Erythroblast (primary cell): ENCODE results near the gene ZNF784.

Experiments used
- DNase-seq, 2 experiments: peaks; one replicate each; lab custom pipeline; 2025; lab: John Stamatoyannopoulos, UW
- GATA1 ChIP-seq: IDR thresholded peaks from 2 replicates; pipeline ENCODE4 v1.6.1; 2011; ENCODE audit warnings: low read depth, mild to moderate bottlenecking, control low read depth, low read length, moderate library complexity
- POLR2A ChIP-seq: IDR thresholded peaks from 2 replicates; pipeline ENCODE4 v1.6.1; 2011; ENCODE audit warnings: mild to moderate bottlenecking, low read length

Gene ZNF784

DNA sequence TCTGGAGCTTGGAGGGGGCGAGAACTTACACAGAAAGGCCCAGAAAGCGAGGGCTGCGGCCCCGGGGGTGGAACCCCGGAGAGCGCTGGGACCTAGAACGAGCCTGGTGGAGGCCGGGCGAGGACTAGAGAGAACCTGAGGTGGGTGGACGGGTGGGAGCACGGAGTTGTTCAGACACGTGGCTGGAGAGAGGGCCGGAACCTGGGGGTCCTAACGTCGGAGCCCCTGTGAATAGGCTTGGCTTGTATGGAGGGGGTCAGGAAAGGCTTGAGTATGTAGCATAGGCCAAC lies 19.5 kb upstream of the ZNF784 start:
- peak; percentile 58 to 66 for DNase-seq
- TF ChIP-seq POLR2A (no peak), GATA1 (no peak)

DNA sequence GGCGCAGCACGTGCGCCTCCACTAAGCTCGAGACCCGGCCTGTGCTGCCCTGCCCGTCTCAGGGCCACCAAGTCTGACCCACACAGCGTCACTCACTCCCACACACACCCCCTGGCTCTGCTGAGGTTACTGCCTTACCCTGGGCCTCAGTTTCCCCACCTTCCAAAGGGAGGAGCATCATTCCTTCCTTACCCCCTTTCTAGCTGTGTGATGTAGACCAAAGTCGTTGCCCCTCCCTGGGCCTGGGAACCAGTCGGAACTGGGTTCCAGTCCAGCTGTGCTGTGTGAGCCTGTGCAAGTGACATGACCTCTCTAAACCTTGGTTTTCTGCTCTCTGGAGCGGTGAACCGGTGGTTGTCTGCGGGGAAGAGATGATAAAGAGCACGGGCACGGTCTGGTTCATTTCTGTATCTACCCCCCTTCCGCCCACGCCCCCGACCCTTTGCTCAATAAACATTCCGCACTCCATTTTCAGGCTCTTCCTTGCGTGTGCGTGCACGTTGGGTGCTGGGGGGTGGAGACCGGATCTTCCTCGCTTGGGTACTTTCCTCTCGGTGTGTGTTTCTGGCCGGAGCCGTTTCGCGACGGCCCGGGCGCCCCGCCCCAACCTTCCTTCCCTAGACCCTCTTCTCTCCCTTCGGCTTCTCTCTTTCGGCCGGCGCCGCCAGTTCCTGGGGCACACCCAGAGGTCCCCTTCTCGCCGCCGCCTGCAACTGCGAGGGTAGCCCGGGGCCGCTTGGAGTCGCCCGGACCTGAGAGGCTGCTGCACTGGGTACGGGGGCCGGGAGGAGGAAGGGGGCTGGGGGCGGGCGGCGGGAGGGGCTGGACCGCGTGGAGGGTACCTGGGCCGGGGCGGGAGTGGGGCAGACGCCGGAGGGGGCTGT lies 18.9 kb upstream of the ZNF784 start, which contains the start of gene ZNF581:
Gene ZNF581, plus strand, starts transcription at position 647 of the 884 bp plus-strand sequence. CDS start 923 bp downstream, outside the sequence.
- peak; percentile 84 to 89 for DNase-seq
- TF ChIP-seq POLR2A (peak; percentile 70), GATA1 (no peak)

DNA sequence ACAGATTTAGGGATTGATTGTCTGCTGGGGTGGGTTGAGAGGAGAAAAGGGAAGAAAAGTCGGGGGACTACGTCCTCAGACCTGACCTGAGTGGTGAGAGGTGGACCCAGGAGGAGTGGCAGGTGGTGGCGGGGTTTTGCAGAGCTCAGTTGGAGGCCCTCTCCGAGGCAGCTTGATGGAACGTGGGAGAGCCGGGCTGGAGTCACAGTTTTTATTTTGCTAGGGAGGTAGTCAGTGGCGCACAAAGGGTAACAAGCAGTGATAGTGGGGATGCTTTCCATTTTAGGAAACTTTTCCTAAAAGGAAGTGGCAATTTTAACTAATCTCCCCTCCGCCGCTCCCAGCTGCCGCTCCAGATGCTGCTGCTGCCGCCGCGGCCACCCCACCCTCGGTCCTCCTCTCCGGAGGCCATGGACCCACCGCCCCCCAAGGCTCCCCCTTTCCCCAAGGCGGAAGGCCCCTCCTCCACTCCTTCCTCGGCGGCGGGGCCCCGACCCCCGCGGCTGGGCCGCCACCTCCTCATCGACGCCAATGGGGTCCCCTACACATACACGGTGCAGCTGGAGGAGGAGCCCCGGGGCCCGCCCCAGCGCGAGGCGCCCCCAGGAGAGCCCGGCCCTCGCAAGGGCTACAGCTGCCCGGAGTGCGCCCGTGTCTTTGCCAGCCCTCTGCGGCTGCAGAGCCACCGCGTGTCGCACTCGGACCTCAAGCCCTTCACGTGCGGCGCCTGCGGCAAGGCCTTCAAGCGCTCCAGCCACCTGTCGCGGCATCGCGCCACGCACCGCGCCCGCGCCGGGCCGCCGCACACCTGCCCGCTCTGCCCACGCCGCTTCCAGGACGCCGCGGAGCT lies 18.0 kb upstream of the ZNF784 start:
- TF ChIP-seq GATA1 (no peak), POLR2A (no peak)
- peak; percentile 47 to 56 for DNase-seq

DNA sequence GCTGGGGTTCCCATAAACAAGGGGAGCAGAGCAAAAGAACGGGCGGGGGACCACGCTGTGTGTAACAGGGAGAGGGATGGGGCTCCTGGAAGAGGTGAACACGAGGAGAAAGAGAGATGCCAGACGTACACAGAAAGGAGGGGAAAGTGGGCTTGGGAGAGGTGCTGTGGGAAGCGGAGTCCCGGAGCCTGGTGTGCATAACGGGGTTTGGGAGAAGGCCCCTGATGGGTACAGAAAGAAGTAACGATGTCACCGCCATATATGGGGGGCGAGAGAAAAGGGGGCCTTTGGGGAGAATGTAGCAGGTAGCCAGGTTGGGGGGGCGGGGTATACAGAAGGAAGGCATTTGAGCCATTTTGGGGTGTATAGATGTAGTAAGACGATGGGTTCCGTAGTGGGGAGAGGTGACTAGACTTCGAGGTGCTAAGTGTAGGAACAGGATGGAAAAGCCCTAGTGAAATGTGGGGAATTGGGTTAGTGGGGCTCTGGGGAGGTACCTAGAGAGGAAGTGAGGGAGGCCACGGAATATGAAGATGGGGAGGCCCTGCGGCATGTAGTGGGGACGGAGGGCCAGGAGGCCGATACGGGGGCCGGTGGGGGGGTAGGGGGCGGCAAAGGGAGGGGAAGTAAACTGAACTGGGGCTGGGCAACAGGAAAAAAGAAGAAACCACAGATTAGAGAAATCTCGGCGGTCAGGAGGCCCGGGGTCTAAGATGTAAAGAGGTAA lies 17.2 kb upstream of the ZNF784 start:
- peak in 1 of 2 experiments; percentile 55 for DNase-seq
- TF ChIP-seq GATA1 (no peak), POLR2A (no peak)

DNA sequence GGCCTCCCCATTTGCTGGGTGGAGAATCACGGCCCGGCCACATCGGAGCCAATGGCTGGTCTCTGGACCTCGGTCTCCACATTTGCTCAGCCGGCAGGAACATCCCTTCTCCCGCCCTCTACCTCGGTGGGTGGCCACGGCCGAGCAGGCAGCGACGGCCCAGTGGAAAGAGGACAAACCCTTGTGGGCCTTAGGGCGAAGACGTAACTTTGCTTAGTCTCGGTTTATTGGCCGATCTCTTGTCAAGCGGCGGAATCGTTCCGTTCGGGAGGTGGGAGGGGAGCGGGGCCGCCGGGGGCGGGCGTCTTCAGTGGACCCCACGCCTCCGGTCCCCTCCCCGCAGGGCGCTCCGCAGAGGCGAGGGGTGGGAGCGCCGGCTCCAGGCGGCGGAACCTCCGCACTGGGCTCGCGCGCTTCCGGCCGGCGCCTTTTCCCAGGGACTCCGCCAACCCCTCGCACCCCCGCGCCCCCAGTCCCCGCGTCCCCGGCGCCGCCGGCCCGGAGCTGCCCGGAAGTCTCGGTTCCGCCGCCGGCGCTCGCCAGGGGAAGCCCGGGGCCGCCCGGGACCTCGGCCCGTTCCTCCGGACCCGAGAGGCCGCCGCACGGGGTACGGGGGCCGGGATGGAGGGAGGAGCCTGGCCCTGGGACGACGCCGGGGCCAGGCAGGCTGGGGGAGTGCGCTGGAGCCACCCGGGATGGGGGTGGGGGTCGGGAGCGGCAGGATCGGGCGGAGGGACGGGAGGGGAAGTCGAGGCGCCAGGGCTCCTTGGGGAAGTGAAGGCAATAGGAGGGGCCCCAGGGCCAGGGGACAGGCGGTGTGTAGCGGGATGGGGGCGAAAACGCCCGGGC lies 16.4 kb upstream of the ZNF784 start, which contains the start of gene ZNF580:
Gene ZNF580, plus strand, starts transcription at position 426 of the 849 bp plus-strand sequence. CDS start 1,507 bp downstream, outside the sequence.
- DNase-seq, result peak; percentile 77 to 81
- TF ChIP-seq POLR2A (peak; percentile 18), GATA1 (no peak)

DNA sequence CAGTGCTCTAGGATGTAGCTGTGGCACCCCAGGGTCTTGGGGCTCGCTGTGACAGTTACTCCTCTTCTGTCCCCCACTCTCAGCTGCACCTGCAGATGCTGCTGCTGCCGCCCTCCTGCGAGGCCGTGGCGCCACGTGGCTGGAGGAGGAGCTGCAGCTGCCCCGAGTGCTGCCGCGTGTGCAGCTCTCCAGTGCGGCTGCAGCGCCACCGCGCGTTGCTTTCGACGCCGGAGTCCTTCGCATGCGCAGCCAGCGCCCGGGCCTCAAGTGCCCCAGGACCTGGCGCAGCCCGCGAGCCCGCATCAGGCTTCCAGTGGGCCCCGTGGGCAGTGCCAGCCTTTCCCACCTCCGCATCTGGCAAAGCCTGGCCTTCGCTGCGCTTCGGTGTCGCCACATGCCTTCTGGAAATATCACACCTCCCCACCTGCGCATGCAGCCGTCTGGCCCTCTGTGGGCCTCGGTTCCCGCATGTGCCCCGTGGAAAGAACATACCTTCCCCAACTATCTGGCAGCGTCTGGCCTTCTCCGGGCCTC lies 15.7 kb upstream of the ZNF784 start:
- DNase-seq, result peak; percentile 82 to 84
- no peak for TF ChIP-seq GATA1
- TF ChIP-seq POLR2A, result no peak

DNA sequence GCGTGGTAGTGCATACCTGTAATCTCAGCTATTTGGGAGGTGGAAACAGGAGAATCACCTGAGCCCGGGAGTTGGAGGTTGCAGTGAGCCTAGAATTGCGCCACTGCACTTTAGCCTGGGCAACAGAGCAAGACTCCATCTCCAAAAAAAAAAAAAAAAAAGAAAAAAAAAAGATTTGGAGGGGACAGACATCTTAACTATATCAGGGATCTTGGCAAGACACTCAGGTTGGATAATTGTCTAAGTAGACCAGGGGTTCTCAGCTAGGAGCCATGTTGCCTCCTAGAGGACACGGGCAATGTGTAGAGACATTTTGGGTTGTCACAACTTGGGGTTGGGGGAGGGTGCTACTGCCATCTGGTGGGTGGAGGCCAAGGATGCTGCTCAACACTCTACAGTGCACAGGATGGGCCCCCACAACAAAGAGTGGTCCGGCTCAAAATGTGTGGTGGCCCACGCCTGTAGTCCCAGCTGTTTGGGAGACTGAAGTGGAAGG lies 14.5 kb upstream of the ZNF784 start:
- peak; percentile 76 to 80 for DNase-seq
- TF ChIP-seq GATA1 (no peak), POLR2A (no peak)

DNA sequence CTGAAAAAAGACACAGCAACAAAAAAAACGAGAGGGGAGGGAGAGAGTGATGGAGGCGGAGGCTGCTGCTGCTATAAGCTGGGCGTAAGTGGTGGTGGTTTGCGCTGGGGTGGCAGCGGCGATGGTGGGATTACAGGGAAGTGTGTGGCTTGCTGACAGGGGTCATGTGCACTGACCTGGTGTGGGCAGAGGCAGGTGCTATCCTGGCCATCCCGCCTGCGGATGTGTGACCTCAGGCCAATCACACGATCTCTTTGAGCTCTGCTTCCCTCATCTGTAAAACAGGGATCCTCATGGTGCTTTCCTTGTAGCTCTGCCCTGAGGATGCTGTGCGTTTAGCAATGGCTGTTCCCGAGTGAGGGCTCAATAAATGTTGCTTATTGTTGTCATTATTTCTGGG lies 13.2 kb upstream of the ZNF784 start:
- DNase-seq, result no peak
- TF ChIP-seq POLR2A (no peak), GATA1 (no peak)

DNA sequence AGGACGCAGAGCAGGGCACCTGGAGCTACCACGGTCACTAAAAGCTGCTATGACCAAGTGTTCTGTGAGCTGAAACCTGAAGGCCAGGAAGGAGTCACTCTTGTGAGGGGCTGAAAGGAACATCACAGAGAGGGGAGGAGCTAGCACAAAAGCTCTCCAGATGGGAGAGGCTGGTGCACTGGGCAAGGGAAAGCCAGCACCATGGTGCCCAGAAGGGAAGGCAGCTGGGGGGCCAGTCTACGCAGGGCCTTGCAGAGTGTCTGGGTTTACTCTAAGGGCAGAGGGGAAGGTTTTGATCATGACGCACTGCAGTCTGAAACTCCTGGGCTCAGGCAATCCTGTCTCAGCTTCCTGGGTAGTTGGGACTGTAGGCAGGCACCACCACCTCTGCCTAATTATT lies 12.4 kb upstream of the ZNF784 start:
- no peak for TF ChIP-seq GATA1
- no peak for DNase-seq

DNA sequence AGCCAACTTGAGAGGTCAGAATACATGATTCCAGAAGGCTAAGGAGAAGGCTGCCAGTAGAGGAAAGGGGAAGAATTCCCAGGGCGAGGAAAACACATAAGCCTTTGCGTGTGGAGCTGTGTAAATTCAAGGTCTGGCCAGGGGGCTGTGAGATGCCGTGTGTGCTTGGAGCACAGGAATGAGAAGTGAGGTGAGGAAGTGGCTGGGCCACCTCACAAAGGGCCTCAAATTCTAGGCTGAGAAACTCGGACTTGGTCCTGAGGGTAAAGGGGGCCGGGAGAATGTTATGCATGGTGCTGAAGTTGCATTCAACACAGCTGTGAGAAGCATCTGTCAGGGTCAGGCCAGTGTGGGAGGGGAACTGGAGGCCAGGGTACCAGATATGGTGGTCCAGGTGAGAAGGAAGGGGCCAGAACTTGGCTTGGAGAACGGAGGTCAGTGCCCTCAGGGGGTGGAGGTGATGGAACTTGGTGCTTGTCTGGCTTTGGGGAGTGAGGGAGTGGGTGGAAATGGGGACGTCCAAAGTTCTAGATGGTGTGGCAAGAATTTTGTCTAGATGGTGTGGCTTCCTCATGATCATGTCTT lies 11.6 kb upstream of the ZNF784 start:
- DNase-seq, result no peak
- TF ChIP-seq GATA1 (no peak), POLR2A (no peak)

DNA sequence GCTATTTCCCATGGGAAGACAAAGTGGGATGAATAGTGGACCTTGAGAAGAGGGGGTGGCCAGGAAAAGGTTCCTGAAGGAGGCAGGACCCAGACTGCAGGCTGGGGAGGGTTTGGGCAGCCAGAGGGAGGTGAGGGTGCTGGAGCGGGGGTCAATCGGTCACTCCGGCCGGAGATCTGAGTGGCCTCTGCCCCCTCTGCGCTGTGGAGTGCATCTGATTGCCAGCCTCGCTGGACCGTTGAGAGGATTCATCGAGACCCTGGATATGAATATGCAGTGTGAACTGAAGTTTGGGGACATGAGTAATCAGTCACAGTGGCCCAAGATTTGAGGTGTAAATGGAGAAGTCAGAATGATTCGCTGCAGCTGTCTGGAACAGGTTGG lies 11.0 kb upstream of the ZNF784 start:
- TF ChIP-seq POLR2A, result no peak
- TF ChIP-seq GATA1, result no peak
- peak in 1 of 2 experiments; percentile 61 for DNase-seq

DNA sequence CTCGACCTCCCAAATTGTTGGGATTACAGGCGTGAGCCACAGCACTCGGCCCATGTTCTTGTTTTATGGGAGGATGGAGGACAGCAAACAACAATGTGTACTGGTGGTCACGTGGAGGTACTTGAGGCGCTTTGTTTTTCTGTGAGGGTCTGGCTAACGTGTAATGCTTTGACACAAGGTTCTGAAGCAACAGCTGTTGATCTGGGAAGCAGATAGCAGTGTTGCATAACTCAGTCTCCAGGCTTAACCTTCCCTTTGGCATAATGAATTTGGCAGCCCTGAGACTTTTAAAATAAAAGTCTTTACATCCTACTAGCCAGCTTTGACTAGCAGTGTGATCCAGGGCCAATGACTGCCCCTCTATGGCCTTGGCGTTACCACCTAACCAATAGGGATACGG lies 9.5 kb upstream of the ZNF784 start:
- DNase-seq, result no peak
- no peak for TF ChIP-seq GATA1
- TF ChIP-seq POLR2A, result no peak
